Brain microvascular endothelial cell (primary cell): Measurements from ENCODE around the gene GIPC3.

Source experiments
- DNase-seq: peaks from one replicate; pipeline ENCODE4 v3.0.0-alpha.2; 2020
- H3K27ac ChIP-seq: fragments of 250-450 bp; sonication (Bioruptor Pico); 2 replicates; pipeline ENCODE4 v1.5.1; 2020; ENCODE audit warnings: mild to moderate bottlenecking, moderate library complexity
- H3K27me3 ChIP-seq: fragments of 250-450 bp; sonication (Bioruptor Pico); replicated peaks from 2 replicates; pipeline ENCODE4 v1.5.1; 2020; ENCODE audit warnings: mild to moderate bottlenecking
- H3K36me3 ChIP-seq: fragments of 250-450 bp; sonication (Bioruptor Pico); replicated peaks from 2 replicates; pipeline ENCODE4 v1.5.1; 2020; ENCODE audit warnings: mild to moderate bottlenecking
- H3K4me3 ChIP-seq: 2 replicates; pipeline ENCODE4 v1.5.1; 2011; ENCODE audit warnings: low read depth, mild to moderate bottlenecking, control low read depth, low read length, moderate library complexity
- in situ Hi-C: cut with HindIII; loops from 2 replicates; pipeline ENCODE4 v1.10.0; 2017; ENCODE audit warnings: low sequenced_read_pairs, low pct_ligation_motif_present
- TF ChIP-seq, protein P1 (sequence below): IDR thresholded peaks from 2 replicates; pipeline ENCODE4 v1.5.1; 2011; ENCODE audit warnings: low read depth, mild to moderate bottlenecking, moderate library complexity, low read length, control low read depth, inconsistent platforms; ENCODE audit errors: missing control alignments

Gene GIPC3

DNA sequence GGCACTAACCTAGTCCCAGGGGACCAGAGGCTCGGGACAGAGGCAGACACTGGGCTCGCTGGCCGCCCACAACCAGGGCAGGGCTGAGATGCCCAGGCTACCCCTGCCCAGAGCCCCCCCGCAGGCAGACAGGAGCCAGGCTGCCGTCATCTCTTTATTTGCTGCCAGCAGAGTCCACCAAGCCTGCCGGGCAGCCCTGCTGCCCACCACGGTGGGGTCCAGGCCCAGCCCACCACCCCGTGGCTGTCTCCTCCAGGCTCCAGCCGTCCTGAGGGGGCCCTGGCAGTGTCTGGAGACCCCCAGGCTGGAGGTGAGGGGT, 41.3 kb upstream of the GIPC3 start:
- H3K4me3 ChIP-seq: no peak overlapping the region
- no peak for DNase-seq
- no peaks in the 10 kb centered on the region for H3K27me3 ChIP-seq
- H3K36me3 ChIP-seq: peaks cover 63% of the 10 kb centered on the region
- TF ChIP-seq, protein P1, sequence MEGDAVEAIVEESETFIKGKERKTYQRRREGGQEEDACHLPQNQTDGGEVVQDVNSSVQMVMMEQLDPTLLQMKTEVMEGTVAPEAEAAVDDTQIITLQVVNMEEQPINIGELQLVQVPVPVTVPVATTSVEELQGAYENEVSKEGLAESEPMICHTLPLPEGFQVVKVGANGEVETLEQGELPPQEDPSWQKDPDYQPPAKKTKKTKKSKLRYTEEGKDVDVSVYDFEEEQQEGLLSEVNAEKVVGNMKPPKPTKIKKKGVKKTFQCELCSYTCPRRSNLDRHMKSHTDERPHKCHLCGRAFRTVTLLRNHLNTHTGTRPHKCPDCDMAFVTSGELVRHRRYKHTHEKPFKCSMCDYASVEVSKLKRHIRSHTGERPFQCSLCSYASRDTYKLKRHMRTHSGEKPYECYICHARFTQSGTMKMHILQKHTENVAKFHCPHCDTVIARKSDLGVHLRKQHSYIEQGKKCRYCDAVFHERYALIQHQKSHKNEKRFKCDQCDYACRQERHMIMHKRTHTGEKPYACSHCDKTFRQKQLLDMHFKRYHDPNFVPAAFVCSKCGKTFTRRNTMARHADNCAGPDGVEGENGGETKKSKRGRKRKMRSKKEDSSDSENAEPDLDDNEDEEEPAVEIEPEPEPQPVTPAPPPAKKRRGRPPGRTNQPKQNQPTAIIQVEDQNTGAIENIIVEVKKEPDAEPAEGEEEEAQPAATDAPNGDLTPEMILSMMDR: no peak
- in situ Hi-C loops: no loop called here
- no peak overlapping the region for H3K27ac ChIP-seq

DNA sequence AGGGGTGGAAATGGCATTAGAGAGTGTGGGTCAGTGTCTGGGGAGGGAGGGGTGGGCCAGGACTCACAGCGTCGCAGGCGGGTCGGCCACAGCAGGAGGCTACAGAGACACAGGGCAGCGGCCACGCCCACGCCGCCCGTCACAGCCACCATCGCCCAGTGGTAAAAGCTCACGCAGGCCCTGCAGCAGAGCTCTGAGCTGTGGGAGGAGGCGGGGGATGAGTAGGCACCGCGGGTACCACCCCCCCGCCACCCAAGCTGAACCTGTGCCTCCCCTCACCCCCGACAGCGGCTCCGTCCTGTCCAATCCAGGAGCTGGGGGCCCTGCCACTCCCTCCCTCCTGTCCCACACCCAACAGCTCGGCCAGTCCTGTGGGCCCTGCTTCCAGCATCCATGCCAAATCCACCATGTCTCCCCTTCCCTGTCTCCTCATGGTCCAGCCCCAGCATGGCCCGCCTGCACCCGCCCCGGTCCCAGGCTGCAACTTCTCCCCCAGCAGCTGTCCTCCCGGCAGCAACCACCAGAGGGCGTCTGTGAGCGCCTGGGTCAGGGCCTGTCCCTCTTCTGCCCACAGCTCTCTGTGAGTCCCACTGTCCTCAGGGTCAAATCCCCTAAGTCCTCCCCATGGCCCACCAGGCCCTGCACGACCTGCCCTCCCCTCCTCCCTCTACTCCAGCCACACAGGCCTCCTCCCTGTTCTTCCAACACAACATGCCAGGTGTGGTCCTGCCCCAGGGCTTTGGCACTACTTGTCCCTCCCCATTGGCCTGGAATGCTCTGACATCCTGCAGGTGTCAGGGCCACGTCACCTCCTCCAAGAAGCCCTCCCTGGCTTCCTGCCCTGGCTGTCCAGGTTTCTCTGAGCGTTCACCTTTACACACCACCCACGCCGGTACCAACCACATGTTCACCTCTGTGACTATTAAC, 40.3 kb upstream of the GIPC3 start:
- no peaks in the 10 kb centered on the region for H3K27me3 ChIP-seq
- TF ChIP-seq, protein P1: peak; percentile 99
- no peak overlapping the region for H3K27ac ChIP-seq
- H3K36me3 ChIP-seq: peaks cover 68% of the 10 kb centered on the region
- H3K4me3 ChIP-seq: no peak overlapping the region
- DNase-seq: no peak
- in situ Hi-C loops: no loop called here

- Histone ChIP-seq H3K36me3 (peaks cover 73% of the 10 kb centered on the region), H3K4me3 (no peak overlapping the region), H3K27ac (no peak overlapping the region), H3K27me3 (no peaks in the 10 kb centered on the region)
- in situ Hi-C loops: no loop called here
- no peak for DNase-seq
- TF ChIP-seq, protein P1: no peak
These were observed 39.6 kb upstream of the GIPC3 start for GRCh38 chr19:3545669-3546034.

DNA sequence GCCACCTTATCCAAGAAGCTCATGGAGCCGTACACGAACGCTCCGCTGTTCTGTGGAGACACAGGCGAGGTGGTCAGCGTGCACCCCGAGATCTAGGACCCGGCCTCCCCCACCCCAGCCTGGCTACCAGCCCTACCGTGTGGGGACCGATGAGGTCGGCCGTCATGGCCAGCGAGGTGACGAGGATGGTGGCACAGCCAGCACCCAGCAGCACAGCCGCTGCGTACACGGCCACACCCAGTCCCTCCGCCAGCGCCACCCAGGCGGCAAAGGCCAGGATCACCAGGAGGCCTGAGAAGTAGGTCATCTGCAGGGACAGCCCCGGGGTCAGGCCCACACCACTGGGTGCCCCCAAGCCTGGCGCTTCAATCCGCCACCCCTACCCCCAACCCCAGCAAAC, 39.2 kb upstream of the GIPC3 start:
- Histone ChIP-seq H3K36me3 (peaks cover 78% of the 10 kb centered on the region), H3K27me3 (no peaks in the 10 kb centered on the region), H3K4me3 (no peak overlapping the region), H3K27ac (no peak overlapping the region)
- in situ Hi-C loops: no loop called here
- TF ChIP-seq, protein P1: no peak
- DNase-seq: no peak

GRCh38 chr19:3547301-3547731, 38.0 kb upstream of the GIPC3 start:
- in situ Hi-C loops: no loop called here
- H3K4me3 ChIP-seq: no peak overlapping the region
- DNase-seq: no peak
- TF ChIP-seq, protein P1: peak; percentile 80
- no peak overlapping the region for H3K27ac ChIP-seq
- peaks cover 71% of the 10 kb centered on the region for H3K36me3 ChIP-seq
- H3K27me3 ChIP-seq: no peaks in the 10 kb centered on the region
